Liver (tissue), 3 donors: ENCODE measurements around the gene RNF144A.

ENCODE experiments used
- CTCF ChIP-seq: fragments of 150-350 bp; IDR thresholded peaks from 2 replicates; pipeline ENCODE4 v1.5.1; 2017; ENCODE audit warnings: improper control_type of control experiment, low read depth, low read length; ENCODE audit not compliant: missing input control
- GABPA ChIP-seq, 2 donors: IDR thresholded peaks in 1 of 2; conservative IDR thresholded peaks in 1 of 2; 2 replicates each; pipeline ENCODE4 v1.6.1; 2016; ENCODE audit warnings: antibody characterized with exemption in 2 of 2, mild to moderate bottlenecking in 1 of 2, moderate library complexity in 1 of 2
- JUND ChIP-seq, 2 donors: IDR thresholded peaks; 2 replicates each; pipeline ENCODE4 v1.6.1; 2016; ENCODE audit warnings: antibody characterized with exemption in 2 of 2
- MAX ChIP-seq: IDR thresholded peaks from 2 replicates; pipeline ENCODE4 v1.6.1; 2016; ENCODE audit warnings: antibody characterized with exemption
- RAD21 ChIP-seq, 2 donors: IDR thresholded peaks; 2 replicates each; pipeline ENCODE4 v1.6.1; 2016; ENCODE audit warnings: antibody characterized with exemption in 2 of 2, mild to moderate bottlenecking in 2 of 2
- TAF1 ChIP-seq: conservative IDR thresholded peaks from 2 replicates; pipeline ENCODE4 v1.6.1; 2016; ENCODE audit warnings: antibody characterized with exemption, mild to moderate bottlenecking
- ZBTB33 ChIP-seq: IDR thresholded peaks from 2 replicates; pipeline ENCODE4 v1.6.1; 2016; ENCODE audit warnings: antibody characterized with exemption
- TF ChIP-seq, protein P1 (sequence below): IDR thresholded peaks from 2 replicates; pipeline ENCODE4 v1.6.1; 2016; ENCODE audit warnings: antibody characterized with exemption, mild to moderate bottlenecking
- donor health status: healthy.
- donor health status: healthy.

DNA sequence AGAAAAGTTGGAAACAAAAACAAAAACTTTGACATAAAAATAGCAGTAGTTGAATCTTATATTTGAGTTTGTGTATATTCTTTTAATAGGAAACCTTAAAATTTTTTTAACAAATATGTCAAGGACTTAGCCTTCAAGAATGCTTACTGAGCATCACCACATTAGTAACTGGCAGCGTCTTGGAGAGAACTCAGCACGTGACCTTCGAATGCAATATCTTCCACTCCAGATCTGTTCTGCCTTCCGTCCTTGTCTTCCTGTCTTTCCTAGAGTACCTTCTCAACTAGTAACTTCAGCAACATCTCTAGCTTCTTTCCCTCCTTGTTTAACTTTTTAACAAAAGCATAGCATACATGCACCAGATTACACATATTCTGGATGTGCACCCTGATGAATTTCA, 38.7 kb upstream of the RNF144A start:
- TF ChIP-seq CTCF (no peak), JUND (IDR thresholded peaks at IDR 0.05) (no peak), TAF1 (no peak), GABPA (IDR thresholded peaks at IDR 0.05 in 1 of 2, conservative IDR thresholded peaks at IDR 0.05 in 1 of 2) (no peak), ZBTB33 (no peak), MAX (no peak), RAD21 (IDR thresholded peaks at IDR 0.05) (no peak)
- TF ChIP-seq, protein P1, sequence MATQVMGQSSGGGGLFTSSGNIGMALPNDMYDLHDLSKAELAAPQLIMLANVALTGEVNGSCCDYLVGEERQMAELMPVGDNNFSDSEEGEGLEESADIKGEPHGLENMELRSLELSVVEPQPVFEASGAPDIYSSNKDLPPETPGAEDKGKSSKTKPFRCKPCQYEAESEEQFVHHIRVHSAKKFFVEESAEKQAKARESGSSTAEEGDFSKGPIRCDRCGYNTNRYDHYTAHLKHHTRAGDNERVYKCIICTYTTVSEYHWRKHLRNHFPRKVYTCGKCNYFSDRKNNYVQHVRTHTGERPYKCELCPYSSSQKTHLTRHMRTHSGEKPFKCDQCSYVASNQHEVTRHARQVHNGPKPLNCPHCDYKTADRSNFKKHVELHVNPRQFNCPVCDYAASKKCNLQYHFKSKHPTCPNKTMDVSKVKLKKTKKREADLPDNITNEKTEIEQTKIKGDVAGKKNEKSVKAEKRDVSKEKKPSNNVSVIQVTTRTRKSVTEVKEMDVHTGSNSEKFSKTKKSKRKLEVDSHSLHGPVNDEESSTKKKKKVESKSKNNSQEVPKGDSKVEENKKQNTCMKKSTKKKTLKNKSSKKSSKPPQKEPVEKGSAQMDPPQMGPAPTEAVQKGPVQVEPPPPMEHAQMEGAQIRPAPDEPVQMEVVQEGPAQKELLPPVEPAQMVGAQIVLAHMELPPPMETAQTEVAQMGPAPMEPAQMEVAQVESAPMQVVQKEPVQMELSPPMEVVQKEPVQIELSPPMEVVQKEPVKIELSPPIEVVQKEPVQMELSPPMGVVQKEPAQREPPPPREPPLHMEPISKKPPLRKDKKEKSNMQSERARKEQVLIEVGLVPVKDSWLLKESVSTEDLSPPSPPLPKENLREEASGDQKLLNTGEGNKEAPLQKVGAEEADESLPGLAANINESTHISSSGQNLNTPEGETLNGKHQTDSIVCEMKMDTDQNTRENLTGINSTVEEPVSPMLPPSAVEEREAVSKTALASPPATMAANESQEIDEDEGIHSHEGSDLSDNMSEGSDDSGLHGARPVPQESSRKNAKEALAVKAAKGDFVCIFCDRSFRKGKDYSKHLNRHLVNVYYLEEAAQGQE, result no peak
